HG03025 (cell line): Measurements from ENCODE around the gene CHD3.
A peak's percentile ranks its signal among the peaks of the same experiment; 100 is the strongest.

Experiments
- ATAC-seq: cut with Tn5 transposase; IDR thresholded peaks from one replicate; pipeline ENCODE4 v1.9.1; 2021; ENCODE audit warnings: mild to moderate bottlenecking, moderate library complexity; ENCODE audit not compliant: unreplicated experiment, low FRiP score

CHD3 gene

DNA sequence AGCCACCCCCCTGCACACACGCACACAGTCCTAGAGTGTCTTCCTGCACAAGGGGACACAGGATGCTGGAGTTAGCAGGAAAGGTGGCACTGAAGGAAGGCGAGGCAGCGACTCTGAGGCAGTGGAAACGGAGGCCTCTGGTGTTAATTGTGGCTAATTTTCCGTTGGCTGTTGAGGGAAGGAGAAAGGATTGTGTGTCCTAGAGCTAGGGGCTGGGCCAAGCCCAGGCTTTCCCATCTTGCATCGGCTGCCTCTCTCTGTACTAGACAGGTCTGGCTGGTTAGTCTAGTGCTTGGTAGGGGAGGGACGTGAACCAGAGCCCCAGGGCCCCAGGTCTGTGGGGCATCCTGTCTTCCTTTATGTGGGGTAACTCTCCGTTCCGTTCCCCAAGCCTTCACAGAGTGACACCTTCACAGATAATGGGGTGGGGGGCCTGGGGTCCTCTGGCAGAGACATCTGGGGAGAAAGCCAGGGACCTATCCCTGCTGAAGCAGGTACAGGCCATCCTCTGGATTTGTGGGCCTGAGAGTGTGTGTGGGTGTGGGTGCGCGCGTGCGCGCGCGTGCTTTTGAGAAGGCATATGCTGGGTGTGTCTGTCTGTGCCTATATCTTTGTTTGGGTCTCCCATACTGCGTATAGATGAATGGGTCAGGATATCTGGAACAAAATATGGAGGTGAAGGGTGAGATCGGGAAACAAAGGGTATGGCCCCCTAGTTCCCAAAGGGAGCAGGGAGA lies at the start of gene CHD3:
Gene CHD3, plus strand, starts transcription at position 606 of the 737 bp plus-strand sequence. CDS start 212 bp downstream, outside the sequence.
- ATAC-seq = no peak

GRCh38 chr17:7839190-7839875 lies 49.3 kb upstream of the CHD3 start:
- no peak for ATAC-seq

DNA sequence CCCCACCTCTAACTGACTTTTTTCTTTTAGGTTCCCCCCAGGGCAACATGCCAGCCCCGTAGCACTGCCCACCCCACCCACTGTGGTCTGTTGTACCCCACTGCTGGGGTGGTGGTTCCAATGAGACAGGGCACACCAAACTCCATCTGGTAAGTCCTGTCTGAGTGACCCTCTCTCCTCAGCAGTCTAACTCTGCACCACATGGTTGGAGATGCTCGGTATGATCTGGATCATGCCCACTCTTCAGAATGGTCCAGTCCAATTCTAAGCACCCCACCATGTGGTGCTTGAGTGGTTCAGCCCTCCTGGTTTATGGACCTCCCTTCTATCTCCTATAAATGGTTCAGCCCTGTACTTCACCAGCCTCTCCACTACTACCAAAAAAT lies 48.7 kb upstream of the CHD3 start:
- no peak for ATAC-seq

GRCh38 chr17:7840441-7840840 lies 48.1 kb upstream of the CHD3 start:
- ATAC-seq = no peak

- ATAC-seq = no peak
These were observed 47.7 kb upstream of the CHD3 start for GRCh38 chr17:7840875-7841274.

DNA sequence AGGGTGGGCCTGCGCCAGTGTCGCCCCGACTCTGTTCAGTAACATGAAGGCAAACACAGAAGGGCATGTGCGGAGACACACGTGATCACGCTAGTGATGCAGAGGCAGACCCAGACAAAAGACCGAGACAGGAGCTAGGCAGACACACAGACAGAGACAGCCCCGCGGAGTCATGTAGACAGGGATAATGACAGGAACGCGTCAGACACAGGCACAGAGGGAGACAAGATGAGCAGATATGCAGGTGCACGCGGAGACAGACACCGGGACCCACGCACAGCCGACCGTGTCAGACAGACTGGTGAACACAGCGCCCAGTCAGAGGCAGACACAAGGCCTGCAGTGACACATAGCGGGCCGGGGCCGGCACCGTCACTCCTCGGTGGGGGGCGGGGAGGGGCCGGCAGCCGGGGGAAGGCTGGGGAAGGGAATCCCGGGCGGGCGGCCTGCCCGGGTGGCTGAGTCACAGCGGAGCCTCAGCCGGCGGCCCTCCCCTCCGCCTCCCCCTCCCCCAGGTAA lies 47.1 kb upstream of the CHD3 start:
- no peak for ATAC-seq

- ATAC-seq = no peak
These were observed 46.6 kb upstream of the CHD3 start for GRCh38 chr17:7841915-7842379.

- no peak for ATAC-seq
These were observed 46.0 kb upstream of the CHD3 start for GRCh38 chr17:7842380-7843256.

- no peak for ATAC-seq
These were observed 45.4 kb upstream of the CHD3 start for GRCh38 chr17:7843257-7843535.

GRCh38 chr17:7843536-7844291 lies 44.9 kb upstream of the CHD3 start:
- no peak for ATAC-seq

DNA sequence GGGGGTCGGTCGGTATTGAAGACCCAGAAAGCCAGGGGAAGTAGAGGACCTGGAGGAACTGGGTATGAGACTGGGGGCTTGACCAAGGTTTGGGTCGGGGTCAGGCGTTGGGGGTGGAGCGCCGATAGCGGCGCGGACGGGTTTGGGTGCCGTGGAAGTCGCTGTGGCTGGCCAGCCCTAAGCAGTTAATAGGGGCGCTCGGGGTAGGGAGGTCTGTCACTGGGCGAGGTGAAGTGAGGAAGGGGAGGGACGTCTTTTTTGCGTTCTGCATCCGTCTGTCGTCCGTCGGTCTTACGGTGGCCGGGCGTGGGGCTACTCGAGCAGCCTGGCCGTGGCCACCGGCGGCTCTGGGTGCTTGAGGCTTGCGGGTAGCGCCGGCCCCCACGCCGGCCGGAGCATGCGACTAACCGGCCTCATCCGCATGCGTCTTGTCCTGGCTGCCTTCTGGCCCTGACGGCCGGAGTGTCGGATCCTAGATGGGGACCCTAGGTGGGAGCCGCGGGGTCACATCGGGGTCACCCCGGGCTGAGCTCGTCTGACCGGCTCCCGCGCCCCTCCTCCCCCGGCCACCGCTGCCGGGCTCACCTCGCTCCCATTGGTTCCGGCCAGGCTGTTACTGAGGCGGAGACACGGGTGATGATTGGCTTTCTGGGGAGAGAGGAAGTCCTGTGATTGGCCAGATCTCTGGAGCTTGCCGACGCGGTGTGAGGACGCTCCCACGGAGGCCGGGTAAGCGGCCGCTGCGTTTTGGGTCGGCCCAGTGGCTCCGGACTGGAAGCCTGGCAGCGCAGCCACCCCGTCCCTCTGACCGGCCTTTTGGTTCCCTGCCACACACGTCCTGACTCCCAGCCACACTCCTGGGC lies 44.1 kb upstream of the CHD3 start:
- peak; percentile 38 for ATAC-seq

- ATAC-seq = no peak
These were observed 43.1 kb upstream of the CHD3 start for GRCh38 chr17:7845359-7846062.

- no peak for ATAC-seq
These were observed 42.4 kb upstream of the CHD3 start for GRCh38 chr17:7846063-7846735.

- ATAC-seq = no peak
These were observed 41.6 kb upstream of the CHD3 start for GRCh38 chr17:7846765-7847661.

DNA sequence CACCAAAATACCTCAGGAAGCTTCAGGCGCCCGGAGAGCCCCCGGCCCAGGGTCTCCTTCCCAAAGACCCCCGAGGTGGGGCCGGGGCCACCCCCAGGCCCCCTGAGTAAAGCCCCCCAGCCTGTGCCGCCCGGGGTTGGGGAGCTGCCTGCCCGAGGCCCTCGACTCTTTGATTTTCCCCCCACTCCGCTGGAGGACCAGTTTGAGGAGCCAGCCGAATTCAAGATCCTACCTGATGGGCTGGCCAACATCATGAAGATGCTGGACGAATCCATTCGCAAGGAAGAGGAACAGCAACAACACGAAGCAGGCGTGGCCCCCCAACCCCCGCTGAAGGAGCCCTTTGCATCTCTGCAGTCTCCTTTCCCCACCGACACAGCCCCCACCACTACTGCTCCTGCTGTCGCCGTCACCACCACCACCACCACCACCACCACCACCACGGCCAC lies 40.4 kb upstream of the CHD3 start:
- ATAC-seq = no peak

- no peak for ATAC-seq
These were observed 39.9 kb upstream of the CHD3 start for GRCh38 chr17:7848739-7849129.

- ATAC-seq = no peak
These were observed 39.3 kb upstream of the CHD3 start for GRCh38 chr17:7849130-7849750.
